Gastrocnemius medialis (tissue), 4 donors: ENCODE results near the gene MAD2L1.
A peak's percentile ranks its signal among the peaks of the same experiment; 100 is the strongest.

Experiments
- CTCF ChIP-seq, 5 experiments: fragments of 450-650 bp in 3 of 5; fragments of 200-600 bp in 2 of 5; sonication (generic) in 2 of 5; IDR thresholded peaks in 4 of 5; conservative IDR thresholded peaks in 1 of 5; 1 replicate in 4 of 5; 2 replicates in 1 of 5; pipeline ENCODE4 v1.5.1; 2016 to 2019; ENCODE audit warnings: antibody characterized with exemption in 5 of 5, mild to moderate bottlenecking in 3 of 5, moderate library complexity in 3 of 5
- POLR2A ChIP-seq, 2 donors: fragments of 450-650 bp; IDR thresholded peaks; one replicate each; pipeline ENCODE4 v1.6.1; 2017; ENCODE audit warnings: antibody characterized with exemption in 2 of 2, mild to moderate bottlenecking in 2 of 2, moderate library complexity in 2 of 2

GRCh38 chr4:120071192-120071795, 4.6 kb upstream of the MAD2L1 start:
- TF ChIP-seq CTCF (IDR thresholded peaks at IDR 0.05 in 4 of 5, conservative IDR thresholded peaks at IDR 0.05 in 1 of 5) (peak; percentile 44 to 81 (median 48)), POLR2A (IDR thresholded peaks at IDR 0.05) (no peak)
